GM19099 (cell line): Measurements from ENCODE around the gene CD180.

Experiments
- POLR2A ChIP-seq: IDR thresholded peaks from 3 replicates; pipeline ENCODE4 v1.6.1; 2011; ENCODE audit warnings: low read depth; ENCODE audit not compliant: insufficient read length; ENCODE audit errors: extremely low read depth

Gene CD180

DNA sequence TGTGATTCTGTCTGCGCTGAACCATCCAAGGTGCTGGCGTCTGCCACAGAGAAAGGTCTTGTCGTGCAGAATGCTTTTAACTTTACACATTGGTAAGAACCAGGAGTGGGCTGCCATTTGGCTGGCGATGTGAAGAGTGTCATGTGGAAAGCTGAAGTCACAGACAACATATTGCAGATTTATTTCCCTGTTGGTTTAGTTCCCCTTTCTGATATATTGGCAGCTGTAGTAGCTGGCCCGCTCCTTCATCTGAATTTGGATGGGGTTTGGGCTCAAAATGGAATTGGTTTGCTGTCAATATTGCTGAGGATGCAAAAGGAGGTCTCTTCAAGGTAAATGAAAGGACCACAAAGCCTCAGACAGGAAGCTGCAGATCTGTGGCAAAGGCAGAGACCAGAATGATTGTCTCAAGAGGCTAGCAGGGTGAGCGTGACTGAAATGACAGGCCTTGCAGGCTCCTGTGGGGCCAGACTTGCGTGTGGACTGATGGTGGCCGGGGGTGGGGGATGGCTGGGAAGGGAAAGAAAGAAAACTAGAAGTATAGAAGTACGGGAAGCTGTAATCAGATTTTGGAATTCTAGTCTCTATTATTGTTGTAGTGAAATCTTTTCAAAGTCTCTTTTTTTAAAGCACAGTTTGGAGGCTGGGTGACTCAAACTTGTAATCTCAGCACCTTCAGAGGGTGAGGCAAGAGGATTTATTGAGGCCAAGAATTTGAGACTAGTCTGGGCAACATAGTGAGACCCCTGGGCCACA is 25.1 kb upstream of the CD180 start:
- TF ChIP-seq POLR2A = no peak

DNA sequence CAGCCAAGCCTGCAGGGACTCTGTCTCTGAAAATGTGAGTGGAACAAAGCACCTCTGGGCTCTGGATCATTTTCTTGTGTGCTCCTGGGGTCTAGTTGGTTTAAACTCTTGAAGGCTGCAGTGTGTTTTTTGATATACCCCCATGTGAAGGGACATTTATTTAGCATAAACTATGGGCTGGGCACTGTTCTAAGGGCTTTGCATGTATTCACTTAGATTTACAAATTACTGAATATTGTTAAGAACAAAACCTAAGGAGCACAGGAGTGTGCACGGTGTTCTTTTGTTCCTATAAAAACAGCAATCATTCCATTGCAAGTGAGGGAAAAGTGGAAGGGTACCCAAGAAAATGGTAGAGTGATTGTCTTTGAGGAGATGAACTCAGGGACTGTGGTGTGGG is 20.0 kb upstream of the CD180 start:
- TF ChIP-seq POLR2A = no peak

DNA sequence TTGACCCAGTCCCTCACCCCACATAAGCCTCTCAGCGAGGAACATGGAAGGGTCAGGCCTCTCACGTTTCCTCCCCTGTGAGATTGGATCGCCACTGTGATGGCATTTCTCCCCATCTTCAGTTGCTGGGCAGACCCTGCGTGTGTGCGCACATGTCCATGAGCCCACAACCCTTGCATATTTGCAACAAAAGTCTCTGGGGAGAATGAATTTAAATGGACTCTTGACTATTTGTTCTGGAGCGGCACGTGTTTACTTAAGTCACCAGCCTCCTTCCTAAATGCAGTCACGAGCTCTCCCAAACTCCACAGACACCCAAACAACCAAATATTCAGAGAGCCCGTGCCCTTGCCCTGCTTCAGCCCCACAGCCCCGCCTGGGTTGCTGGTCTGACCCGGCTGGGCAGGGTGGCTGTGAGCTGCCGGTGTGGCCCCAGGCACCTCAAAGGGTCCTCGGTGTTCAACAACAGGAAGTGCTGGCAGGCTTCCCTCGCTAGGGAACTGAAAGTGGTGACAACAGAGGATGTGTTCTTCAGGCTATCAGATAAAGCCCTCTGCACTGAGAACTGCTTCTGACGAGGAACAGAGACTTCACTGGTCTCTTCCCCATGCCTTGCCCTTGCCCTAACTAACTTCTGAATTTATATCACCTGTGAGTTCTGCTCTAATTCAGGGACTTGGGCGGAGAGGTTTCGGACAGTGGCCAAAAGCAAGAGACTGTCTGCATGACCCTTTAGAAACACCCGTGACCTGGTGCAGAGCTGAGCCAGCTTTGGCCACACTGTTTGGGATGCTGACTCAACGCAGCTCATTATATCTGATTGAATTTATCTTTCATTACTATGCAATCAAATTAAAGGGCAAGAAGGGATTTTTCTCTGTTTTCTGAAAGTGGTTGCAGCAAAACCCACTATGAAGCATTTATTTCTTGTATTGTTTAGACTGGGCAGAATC is 19.2 kb upstream of the CD180 start:
- peak; percentile 61 for TF ChIP-seq POLR2A

DNA sequence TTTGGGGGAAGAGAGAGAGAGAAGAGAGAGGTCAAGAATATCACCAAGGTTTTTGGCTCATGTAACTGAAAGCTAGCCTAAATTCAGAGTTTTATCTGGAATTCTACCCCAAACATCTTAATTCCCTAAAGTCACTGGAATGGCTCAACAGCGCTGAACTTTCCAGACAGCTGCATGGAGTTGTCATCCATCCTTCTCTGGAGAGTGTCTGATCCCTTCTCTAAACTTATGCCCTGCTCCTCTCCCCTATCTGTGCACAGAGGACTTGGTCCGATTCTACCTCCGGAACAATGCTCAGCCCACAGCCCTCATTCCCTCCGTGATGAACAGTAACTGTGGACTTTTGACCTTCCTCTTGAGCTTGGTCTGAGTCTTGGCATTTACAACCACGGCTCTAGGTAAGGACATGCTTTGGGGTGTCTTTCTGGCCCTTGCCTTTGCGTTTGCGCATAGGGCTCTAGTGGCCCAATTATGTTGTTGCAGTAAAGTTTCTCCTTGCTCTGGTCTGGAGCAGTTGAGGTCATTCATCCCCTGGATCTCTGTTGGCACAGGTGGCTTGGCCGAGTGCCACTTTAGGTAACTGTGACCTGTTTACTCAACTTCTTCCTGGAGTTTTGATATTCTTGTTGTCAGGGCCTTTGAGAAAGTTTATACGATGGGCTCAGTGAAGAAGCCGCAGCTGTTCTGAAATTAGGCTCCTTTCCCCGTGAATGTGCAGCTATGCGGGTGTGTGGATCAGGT is 18.3 kb upstream of the CD180 start:
- TF ChIP-seq POLR2A = no peak

DNA sequence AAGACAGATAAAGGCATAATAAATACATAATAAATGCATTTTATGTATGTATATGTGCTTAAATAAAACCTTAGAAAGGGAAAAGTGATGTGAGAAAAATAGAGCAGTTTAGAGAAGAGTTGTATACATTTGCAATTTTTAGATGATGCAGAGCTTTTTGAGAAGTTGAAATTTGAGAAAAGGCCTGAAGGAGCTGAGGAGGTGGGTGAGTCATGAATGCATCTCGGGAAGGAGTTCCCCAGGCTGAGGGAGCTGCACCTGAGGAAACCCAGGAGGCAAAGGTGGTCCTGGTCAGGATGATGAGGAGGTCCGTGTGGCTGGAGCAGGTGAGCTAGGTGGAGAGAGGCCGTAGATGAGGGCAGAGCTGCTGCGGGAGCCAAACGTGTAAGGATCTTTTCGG is 17.4 kb upstream of the CD180 start:
- no peak for TF ChIP-seq POLR2A

DNA sequence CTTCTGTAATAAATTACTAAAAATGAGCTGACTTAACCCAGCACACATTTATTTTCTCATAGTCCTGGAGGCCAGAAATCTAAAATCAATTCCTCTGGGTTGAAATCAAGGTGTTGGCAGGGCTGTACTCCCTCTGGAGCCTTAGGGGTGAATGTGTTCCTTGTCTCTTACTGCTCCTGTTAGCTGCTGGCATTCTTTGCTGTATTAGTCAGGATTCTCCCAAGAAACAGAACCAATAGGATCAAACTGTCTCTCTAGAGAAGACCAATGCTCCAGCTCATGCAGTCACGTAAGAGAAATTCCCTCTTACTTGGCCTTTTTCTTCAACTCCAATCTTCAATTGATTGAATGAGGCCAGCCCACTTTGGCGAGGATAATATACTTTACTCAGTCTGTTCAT is 15.3 kb upstream of the CD180 start:
- no peak for TF ChIP-seq POLR2A

DNA sequence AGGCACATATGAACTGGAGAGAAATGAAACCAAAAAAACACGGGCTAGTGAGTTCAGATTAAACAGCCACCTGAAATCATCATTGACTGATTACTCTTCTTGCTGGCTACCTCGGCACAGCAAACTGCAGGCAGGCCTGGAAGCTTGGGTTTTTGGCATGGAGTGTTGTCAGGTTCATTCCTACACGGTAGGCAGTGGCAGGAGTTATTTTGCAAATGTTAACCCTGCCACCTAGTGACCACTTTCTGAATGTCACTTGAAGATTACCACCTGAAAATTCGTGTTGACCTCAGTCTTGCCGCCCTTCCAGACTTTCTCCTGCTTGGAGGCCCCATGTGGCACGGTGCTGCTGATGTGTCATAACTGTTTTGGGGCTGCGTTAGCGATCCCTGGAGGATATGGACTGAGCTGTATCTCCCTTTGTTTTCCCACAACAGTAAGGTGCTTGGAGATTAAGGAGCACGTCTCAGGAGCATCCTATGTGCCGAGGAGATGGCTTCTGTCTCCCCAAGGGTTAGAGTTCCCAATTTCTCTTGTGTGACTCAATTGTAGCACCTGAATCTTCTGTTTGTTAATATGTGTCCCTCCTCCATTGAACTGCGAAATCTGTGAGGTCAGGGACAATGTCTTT is 12.7 kb upstream of the CD180 start:
- TF ChIP-seq POLR2A = no peak

DNA sequence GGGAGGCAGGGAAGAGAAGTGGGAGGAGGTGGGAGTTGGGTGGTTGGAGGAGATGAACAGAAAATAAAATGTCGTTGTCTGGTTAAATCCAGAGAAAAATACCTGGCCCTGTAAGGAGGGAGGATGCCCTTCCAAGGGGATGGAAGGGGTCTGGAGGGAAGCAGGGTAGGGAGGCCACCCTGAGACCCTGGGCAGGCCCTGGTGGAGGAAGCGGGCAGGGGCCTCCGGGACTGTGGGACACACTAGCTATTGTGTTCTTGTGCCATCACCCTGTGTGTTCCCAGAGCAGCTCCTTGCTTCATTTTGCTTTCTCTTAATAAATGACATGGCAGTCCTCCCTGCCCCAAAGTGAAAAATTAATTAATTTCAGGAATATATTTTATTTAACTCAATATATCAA is 11.8 kb upstream of the CD180 start:
- no peak for TF ChIP-seq POLR2A

DNA sequence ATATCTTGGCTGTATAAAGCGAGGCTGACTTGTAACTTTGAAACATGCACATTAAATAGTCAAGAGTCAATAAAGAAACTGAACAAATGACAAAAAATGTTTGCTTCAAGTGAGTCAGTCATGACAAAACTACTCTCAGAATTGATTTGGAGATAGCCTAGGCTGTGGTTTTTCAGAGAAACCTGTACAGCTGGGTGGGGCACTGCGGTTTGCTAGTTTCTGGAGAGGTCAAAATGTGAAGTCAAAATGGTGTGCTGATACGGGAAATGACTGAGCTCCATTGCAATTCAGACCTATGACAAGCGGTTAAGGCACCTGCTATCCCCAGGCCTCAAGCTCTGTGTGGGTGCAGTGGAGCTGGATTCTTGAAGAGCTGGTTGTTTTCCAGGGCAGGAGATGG is 10.3 kb upstream of the CD180 start:
- TF ChIP-seq POLR2A = no peak

DNA sequence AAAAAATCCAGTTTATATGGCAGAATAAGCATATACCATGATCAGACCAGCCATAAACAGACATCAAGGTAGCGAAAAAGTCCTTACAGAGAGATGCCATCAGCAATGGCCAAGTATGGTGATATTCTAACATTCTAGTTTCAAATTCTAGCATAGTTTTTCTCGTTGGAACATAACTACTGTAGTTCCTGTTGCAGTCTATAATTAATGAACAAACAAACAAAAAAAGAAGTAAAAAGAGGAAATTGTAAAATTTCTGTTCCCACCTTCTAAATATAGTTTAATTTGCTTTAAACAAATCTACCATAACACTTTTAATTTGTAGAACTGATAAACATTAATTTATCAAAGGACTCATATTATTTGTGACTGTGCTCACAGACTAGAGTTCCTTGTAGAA is 9.9 kb upstream of the CD180 start:
- no peak for TF ChIP-seq POLR2A

DNA sequence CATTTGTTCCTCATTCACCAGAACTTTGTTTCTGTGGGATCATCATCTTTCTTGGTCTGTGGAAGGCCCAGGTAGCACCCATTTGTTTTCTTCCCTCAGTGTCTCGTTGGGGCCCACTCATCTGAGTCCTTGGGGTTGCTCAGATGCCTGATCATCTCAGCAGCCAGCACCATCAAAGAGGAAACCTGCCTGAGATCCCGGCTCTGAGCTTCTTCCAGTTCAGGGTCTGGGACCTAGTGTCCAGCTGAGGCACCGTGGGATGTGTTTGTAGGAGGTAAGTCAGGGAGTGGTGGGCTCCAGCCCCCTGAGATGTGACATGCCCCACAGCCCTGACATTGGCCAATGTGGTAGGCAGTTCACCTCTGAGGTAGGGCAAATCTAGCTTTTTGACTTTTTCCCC is 9.4 kb upstream of the CD180 start:
- no peak for TF ChIP-seq POLR2A

DNA sequence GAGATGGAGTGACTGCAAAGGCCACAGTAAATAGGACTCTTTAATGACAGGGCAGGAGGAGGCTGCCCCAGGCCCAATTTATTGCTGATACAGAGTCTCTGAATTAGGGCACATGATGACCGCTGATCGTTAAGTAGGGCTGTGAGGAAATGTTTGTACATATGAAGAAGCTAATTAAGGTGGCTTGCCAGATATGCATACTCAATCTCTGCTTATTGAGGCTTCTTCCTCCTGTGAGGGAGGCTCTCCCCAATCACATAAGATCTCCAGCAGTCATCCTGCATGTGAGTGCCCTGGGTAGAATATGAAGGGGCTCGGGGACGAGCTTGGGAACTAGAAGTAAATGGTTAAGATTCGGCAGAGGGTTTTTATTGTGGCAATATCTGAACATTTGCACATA is 8.2 kb upstream of the CD180 start:
- no peak for TF ChIP-seq POLR2A

DNA sequence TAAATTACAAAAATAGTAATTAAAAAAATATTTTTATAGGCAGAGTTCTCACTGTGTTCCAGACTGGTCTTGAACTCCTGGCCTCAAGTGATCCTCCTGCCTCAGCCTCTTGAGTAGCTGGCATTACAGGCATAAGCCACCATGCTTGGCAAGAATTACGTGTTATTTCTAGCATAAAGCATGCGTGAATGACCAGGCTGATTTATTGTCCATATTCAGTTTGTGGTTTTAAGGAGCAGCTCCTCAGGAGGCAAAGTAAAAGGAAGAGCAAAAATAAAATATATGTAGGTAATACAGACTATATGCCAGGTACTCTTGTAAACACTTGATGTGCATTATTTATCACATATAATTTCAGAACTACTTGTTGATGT is 7.1 kb upstream of the CD180 start:
- TF ChIP-seq POLR2A = no peak

DNA sequence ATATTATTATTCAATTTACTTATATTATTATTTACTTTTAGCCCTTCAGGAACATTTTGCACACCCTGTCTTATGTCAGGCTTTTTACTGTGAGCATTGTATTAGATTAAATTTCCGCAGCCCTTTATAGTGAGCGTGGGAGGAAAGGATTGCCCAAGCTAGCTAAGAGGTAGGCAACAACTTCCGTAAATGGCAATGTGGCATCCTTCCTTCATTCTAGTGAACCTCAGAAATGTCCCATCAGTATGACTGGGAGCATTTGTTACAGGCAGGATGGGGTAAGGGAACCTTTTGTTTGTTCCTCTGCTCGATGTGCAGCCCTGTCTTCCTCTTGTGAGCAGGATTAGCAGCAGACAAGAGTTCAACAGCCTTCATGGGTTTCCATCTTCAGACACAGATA is 6.2 kb upstream of the CD180 start:
- TF ChIP-seq POLR2A = no peak
